Measurements from ENCODE around the gene USP40. TPM values are rescaled to one million over a fixed set of nuclear protein-coding genes. Genes with fewer than 3 reads are reported as not detected.

USP40 gene, protein sequence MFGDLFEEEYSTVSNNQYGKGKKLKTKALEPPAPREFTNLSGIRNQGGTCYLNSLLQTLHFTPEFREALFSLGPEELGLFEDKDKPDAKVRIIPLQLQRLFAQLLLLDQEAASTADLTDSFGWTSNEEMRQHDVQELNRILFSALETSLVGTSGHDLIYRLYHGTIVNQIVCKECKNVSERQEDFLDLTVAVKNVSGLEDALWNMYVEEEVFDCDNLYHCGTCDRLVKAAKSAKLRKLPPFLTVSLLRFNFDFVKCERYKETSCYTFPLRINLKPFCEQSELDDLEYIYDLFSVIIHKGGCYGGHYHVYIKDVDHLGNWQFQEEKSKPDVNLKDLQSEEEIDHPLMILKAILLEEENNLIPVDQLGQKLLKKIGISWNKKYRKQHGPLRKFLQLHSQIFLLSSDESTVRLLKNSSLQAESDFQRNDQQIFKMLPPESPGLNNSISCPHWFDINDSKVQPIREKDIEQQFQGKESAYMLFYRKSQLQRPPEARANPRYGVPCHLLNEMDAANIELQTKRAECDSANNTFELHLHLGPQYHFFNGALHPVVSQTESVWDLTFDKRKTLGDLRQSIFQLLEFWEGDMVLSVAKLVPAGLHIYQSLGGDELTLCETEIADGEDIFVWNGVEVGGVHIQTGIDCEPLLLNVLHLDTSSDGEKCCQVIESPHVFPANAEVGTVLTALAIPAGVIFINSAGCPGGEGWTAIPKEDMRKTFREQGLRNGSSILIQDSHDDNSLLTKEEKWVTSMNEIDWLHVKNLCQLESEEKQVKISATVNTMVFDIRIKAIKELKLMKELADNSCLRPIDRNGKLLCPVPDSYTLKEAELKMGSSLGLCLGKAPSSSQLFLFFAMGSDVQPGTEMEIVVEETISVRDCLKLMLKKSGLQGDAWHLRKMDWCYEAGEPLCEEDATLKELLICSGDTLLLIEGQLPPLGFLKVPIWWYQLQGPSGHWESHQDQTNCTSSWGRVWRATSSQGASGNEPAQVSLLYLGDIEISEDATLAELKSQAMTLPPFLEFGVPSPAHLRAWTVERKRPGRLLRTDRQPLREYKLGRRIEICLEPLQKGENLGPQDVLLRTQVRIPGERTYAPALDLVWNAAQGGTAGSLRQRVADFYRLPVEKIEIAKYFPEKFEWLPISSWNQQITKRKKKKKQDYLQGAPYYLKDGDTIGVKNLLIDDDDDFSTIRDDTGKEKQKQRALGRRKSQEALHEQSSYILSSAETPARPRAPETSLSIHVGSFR
- 57.0 and 65.3 TPM in 2 replicates for polyA plus RNA-seq (2011; rRNA removed)
- polyA plus RNA-seq (2012; cell fraction: cytosol; rRNA removed): 47.7 and 49.2 TPM in 2 replicates
- 138 and 139 TPM in 2 replicates for polyA plus RNA-seq (2012; cell fraction: nucleus; rRNA removed)
- polyA plus RNA-seq (2017; fragmentation: RNase III; extraction: RNeasy Plus Mini Kit Qiagen cat#74134 plus additional on column Dnase treatment): 22.9 to 24.6 TPM (median 24.5 TPM) in 3 replicates
- polyA minus RNA-seq (2011; rRNA and poly(A)+ RNA removed): 60.3 and 61.7 TPM in 2 replicates

DNA sequence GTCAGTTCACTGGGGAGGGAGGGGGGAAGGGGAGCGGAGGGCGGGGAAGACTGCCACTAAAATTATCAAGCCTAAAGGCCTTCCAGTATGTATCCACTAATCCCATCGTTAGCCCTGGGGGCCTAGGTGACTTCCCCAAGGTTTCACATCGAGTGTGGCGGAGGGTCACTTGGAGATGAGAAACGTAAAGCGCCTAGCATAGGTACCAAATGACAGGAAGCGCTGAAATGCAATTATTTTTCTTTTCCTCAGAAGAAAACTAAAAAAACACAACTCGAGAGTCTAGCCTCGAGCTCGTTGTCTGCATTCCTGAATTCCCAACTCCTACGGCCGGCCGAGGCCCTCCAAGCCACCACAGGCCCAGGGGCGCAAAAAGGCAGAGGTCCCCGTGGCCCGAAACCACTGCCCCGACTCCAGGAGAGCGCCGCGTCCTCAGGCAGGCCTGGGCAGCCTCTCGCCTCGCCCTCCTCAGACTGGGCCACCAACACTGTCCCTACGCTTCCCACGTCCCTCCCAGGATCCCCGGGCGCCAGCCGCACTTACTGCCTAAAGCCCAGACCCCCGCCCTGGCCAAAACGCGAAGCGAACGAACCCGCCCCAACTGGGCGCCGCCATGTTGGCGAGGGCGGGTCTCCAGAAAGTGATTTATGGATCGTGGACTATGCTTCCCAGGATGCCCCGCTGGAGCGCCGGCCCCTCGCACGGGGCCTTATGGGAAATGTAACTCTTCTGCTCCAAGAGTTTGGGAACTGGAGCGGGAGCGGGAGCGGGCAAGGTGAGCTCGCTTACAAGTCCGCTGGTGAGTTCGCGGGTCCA, at the start of gene USP40:
Gene USP40, minus strand, starts transcription at position 642 of the 816 bp plus-strand sequence. CDS start 1,228 bp downstream, outside the sequence.
- Histone ChIP-seq H3K9me3 (0 out of 3 replicates have a peak, but pooled peaks cover 3% of the 10 kb centered on the region), H3K4me3 (peak within 1 kb of the TSS; percentile 63), H3K27ac (peak within 1 kb of the TSS; percentile 97 to 100), H3K4me2 (peak within 1 kb of the TSS; percentile 83), H3K4me1 (peaks cover 17% of the 10 kb centered on the region)
- peak; percentile 99 to 100 for ATAC-seq
- POLR2A ChIA-PET: interaction anchor here (0.6 to 2.4 kb wide), 15 partner anchors 9 to 979 kb away, joined by 3 to 17 read pairs (median 4); partner anchors contain the start of gene UGT1A6
- FAIRE-seq: no peak
- DNase-seq (ENCODE audit: low read depth in 1 of 2, low spot score in 1 of 2): peak; percentile 77 to 95
- CTCF ChIA-PET: interaction anchor here (1.0 to 1.1 kb wide), 2 partner anchors 12 to 134 kb away, joined by 3 read pairs; no protein-coding TSS in a partner anchor
- 2% methylated on average over 40 of the region's 51 CpGs for WGBS (ENCODE audit: missing lambda C conversion rate)
- TF ChIP-seq ZSCAN20 (CRISPR knock-in tag; IDR thresholded peaks at IDR 0.05) (no peak), HOXA7 (CRISPR knock-in tag; IDR thresholded peaks at IDR 0.05) (peak; percentile 69; the same call in 1 of the 2 replicates), POLR2A (IDR thresholded peaks at IDR 0.05; ENCODE audit: low read length) (peak; percentile 81), CHD2 (IDR thresholded peaks at IDR 0.05; ENCODE audit: low read length, partially characterized antibody) (no peak), SREBF2 (IDR thresholded peaks at IDR 0.05) (no peak), HOXB5 (CRISPR knock-in tag; IDR thresholded peaks at IDR 0.05) (peak; percentile 72), ZFP36 (IDR thresholded peaks at IDR 0.05; ENCODE audit: borderline replicate concordance, partially characterized antibody) (no peak), EHF (CRISPR knock-in tag; IDR thresholded peaks at IDR 0.05) (no peak), MYC (IDR thresholded peaks at IDR 0.05; ENCODE audit: borderline replicate concordance, low read length) (no peak), ESRRA (IDR thresholded peaks at IDR 0.05; ENCODE audit: borderline replicate concordance, low read length) (no peak), GATA3 (IDR thresholded peaks at IDR 0.05; ENCODE audit: borderline replicate concordance) (no peak), HEYL (CRISPR knock-in tag; IDR thresholded peaks at IDR 0.05) (no peak), FOSL2 (IDR thresholded peaks at IDR 0.05) (no peak), FOSL2 (CRISPR knock-in tag; IDR thresholded peaks at IDR 0.05) (0 out of 2 replicates have a peak, but pooled peaks have one; percentile 7), RCOR1 (IDR thresholded peaks at IDR 0.05; ENCODE audit: low read depth, low read length) (no peak), KDM5A (IDR thresholded peaks at IDR 0.05) (peak; percentile 87), POLR2AphosphoS2 (conservative IDR thresholded peaks at IDR 0.05; ENCODE audit: low read length) (no peak), TFCP2L1 (CRISPR knock-in tag; IDR thresholded peaks at IDR 0.05) (peak; percentile 73; the same call in 1 of the 2 replicates), FOXS1 (CRISPR knock-in tag; IDR thresholded peaks at IDR 0.05) (no peak)
- TF ChIP-seq, protein P1, sequence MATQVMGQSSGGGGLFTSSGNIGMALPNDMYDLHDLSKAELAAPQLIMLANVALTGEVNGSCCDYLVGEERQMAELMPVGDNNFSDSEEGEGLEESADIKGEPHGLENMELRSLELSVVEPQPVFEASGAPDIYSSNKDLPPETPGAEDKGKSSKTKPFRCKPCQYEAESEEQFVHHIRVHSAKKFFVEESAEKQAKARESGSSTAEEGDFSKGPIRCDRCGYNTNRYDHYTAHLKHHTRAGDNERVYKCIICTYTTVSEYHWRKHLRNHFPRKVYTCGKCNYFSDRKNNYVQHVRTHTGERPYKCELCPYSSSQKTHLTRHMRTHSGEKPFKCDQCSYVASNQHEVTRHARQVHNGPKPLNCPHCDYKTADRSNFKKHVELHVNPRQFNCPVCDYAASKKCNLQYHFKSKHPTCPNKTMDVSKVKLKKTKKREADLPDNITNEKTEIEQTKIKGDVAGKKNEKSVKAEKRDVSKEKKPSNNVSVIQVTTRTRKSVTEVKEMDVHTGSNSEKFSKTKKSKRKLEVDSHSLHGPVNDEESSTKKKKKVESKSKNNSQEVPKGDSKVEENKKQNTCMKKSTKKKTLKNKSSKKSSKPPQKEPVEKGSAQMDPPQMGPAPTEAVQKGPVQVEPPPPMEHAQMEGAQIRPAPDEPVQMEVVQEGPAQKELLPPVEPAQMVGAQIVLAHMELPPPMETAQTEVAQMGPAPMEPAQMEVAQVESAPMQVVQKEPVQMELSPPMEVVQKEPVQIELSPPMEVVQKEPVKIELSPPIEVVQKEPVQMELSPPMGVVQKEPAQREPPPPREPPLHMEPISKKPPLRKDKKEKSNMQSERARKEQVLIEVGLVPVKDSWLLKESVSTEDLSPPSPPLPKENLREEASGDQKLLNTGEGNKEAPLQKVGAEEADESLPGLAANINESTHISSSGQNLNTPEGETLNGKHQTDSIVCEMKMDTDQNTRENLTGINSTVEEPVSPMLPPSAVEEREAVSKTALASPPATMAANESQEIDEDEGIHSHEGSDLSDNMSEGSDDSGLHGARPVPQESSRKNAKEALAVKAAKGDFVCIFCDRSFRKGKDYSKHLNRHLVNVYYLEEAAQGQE (IDR thresholded peaks at IDR 0.05): no peak
- TF ChIP-seq, protein P2, sequence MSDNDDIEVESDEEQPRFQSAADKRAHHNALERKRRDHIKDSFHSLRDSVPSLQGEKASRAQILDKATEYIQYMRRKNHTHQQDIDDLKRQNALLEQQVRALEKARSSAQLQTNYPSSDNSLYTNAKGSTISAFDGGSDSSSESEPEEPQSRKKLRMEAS (IDR thresholded peaks at IDR 0.05): peak; percentile 54
- TF ChIP-seq, protein P3, sequence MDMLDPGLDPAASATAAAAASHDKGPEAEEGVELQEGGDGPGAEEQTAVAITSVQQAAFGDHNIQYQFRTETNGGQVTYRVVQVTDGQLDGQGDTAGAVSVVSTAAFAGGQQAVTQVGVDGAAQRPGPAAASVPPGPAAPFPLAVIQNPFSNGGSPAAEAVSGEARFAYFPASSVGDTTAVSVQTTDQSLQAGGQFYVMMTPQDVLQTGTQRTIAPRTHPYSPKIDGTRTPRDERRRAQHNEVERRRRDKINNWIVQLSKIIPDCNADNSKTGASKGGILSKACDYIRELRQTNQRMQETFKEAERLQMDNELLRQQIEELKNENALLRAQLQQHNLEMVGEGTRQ (IDR thresholded peaks at IDR 0.05): no peak
- TF ChIP-seq, protein P4, sequence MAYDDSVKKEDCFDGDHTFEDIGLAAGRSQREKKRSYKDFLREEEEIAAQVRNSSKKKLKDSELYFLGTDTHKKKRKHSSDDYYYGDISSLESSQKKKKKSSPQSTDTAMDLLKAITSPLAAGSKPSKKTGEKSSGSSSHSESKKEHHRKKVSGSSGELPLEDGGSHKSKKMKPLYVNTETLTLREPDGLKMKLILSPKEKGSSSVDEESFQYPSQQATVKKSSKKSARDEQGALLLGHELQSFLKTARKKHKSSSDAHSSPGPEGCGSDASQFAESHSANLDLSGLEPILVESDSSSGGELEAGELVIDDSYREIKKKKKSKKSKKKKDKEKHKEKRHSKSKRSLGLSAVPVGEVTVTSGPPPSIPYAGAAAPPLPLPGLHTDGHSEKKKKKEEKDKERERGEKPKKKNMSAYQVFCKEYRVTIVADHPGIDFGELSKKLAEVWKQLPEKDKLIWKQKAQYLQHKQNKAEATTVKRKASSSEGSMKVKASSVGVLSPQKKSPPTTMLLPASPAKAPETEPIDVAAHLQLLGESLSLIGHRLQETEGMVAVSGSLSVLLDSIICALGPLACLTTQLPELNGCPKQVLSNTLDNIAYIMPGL (CRISPR knock-in tag; IDR thresholded peaks at IDR 0.05; ENCODE audit: borderline replicate concordance): peak; percentile 82
- TF ChIP-seq, protein P5, sequence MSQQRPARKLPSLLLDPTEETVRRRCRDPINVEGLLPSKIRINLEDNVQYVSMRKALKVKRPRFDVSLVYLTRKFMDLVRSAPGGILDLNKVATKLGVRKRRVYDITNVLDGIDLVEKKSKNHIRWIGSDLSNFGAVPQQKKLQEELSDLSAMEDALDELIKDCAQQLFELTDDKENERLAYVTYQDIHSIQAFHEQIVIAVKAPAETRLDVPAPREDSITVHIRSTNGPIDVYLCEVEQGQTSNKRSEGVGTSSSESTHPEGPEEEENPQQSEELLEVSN (IDR thresholded peaks at IDR 0.05; ENCODE audit: borderline replicate concordance, low read depth): peak; percentile 69; the same call in 1 of the 2 replicates
- TF ChIP-seq, protein P6, sequence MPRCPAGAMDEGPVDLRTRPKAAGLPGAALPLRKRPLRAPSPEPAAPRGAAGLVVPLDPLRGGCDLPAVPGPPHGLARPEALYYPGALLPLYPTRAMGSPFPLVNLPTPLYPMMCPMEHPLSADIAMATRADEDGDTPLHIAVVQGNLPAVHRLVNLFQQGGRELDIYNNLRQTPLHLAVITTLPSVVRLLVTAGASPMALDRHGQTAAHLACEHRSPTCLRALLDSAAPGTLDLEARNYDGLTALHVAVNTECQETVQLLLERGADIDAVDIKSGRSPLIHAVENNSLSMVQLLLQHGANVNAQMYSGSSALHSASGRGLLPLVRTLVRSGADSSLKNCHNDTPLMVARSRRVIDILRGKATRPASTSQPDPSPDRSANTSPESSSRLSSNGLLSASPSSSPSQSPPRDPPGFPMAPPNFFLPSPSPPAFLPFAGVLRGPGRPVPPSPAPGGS (IDR thresholded peaks at IDR 0.05): peak; percentile 76; the same call in 2 of the 3 replicates
